ENCODE measurements around the gene GDF9. TPM values are rescaled to one million over a fixed set of nuclear protein-coding genes. Genes with fewer than 3 reads are reported as not detected.

The GDF9 gene
- total RNA-seq, 1 donor from 2014 or later: 0.09 TPM

GRCh38 chr5:132819468-132819867, 46.8 kb downstream of the GDF9 start:
- no peak for DNase-seq (ENCODE audit: low spot score)

DNA sequence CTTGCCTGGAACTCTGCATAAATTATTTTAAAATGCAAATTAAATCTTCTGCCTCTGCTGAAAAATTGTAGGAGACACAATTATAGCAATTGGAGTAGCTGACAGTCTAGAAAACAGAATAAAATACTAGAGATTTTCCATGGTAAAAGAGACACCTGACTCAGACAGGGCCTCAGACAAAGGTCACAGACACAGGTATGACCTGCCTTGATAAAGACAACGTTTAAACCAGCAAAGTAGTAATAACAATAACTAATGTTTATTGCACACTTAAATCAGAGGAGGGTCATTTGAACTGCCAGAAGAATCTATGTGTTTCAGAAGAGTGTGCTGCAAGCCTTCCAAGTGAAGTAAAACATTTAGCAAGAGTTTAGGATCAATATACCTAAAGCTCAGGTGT, 49.3 kb downstream of the GDF9 start:
- no peak for DNase-seq (ENCODE audit: low spot score)

DNA sequence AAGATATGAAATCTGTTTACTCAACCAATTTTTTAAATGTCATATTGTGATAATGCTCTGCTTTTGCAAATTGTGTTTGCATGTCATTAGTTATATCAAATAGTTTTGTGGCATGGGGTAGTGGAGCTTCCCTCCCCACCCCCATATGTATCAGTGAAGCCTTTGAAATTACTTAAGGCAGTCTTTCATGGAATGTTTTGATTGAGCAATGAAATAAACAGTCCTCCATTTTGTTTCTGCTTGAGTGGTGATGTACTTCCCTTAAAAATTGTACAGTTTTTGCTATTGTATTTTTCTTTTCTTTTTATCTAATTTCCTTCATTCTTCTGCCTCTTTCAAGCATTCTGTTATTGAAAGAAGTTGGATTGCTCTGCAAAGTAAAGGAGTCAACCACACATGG, 49.7 kb downstream of the GDF9 start:
- no peak for DNase-seq (ENCODE audit: low spot score)

DNA sequence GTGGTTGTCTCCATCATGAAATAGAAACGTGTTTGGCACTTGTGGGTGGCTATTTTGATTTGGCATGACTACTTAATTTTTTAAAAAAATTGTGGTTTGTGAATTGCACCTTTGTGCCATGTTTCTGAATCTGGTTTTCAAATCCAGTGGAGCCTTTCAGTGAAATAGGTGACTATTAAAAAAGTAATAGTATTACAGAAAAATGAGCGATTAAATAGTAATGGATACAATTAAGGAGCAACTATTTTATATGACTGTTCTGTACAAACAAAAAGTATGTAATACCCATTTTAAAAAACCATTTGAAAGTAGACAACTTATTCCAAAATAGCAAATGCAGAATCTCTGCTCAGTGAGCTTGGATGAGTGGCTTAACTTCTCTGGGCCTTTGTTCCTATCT, 50.2 kb downstream of the GDF9 start:
- no peak for DNase-seq (ENCODE audit: low spot score)

GRCh38 chr5:132815454-132815853, 50.8 kb downstream of the GDF9 start:
- DNase-seq (ENCODE audit: low spot score): no peak

GRCh38 chr5:132814503-132815294, 51.6 kb downstream of the GDF9 start:
- no peak for DNase-seq (ENCODE audit: low spot score)

GRCh38 chr5:132813599-132814502, 52.4 kb downstream of the GDF9 start:
- no peak for DNase-seq (ENCODE audit: low spot score)

- no peak for DNase-seq (ENCODE audit: low spot score)
These were observed 53.3 kb downstream of the GDF9 start, which contains the start of gene SOWAHA for GRCh38 chr5:132812781-132813598. Gene SOWAHA, plus strand, starts transcription at chr5:132813302. Its CDS starts 320 bp downstream, at chr5:132813622.

DNA sequence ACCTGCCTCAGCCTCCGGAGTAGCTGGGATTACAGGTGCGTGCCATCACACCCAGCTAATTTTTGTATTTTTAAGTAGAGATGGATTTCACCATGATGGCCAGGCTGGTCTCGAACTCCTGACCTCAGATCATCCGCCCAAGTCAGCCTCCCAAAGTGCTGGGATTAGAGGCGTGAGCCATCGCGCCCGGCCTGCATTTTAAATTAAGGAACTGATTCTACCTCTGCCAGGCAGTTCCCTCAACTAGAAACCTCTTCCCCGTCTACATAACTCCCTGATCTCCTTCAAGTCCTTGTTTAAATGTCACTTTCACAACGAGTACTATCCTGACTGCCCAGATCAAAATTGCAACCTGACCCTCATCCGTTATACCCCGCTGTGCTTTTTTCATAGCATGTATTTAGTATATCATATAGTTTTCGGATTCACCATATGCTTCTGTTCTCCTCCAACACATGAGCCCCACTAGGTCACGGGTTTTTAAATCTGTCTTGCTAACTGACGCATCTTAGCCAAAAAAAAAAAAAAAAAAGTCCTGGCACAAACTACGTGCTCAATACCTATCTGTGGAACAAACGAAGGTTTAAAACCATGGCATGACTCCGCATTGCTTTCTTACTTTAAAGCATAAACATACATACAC, 54.0 kb downstream of the GDF9 start:
- no peak for DNase-seq (ENCODE audit: low spot score)

Other genes with a start within 250 kb of the GDF9 start
- gene IL13, start 208.3 kb downstream of the GDF9 start, total RNA-seq: not detected
- not detected for gene IL4, start 192.5 kb downstream of the GDF9 start, total RNA-seq
- 15.5 TPM for gene KIF3A, start 128.9 kb downstream of the GDF9 start, total RNA-seq
- 8.4 TPM for gene CCNI2, start 119.0 kb downstream of the GDF9 start, total RNA-seq
- gene SEPTIN8, start 89.2 kb downstream of the GDF9 start, total RNA-seq: 63.9 TPM
- 22.2 TPM for gene SOWAHA, start 53.2 kb downstream of the GDF9 start, total RNA-seq
- 96.1 TPM for gene SHROOM1, start 35.8 kb downstream of the GDF9 start, total RNA-seq
- gene UQCRQ, start 173 bp upstream of the GDF9 start, total RNA-seq: 625 TPM
- 42.4 TPM for gene LEAP2, start 7.2 kb upstream of the GDF9 start, total RNA-seq
- gene AFF4, start 97.2 kb upstream of the GDF9 start, total RNA-seq: 87.7 TPM
- 18.5 TPM for gene ZCCHC10, start 160.1 kb upstream of the GDF9 start, total RNA-seq
- gene HSPA4, start 185.5 kb upstream of the GDF9 start, total RNA-seq: 91.0 TPM